ENCODE results near the gene NFIA. TPM values are rescaled to one million over a fixed set of nuclear protein-coding genes. Genes with fewer than 3 reads are reported as not detected.
A peak's percentile ranks its signal among the peaks of the same experiment; 100 is the strongest.

The NFIA gene
- total and polyA plus RNA-seq, 4 experiments from 2014 or later: 5.1 to 7.3 (median 6.7) TPM

DNA sequence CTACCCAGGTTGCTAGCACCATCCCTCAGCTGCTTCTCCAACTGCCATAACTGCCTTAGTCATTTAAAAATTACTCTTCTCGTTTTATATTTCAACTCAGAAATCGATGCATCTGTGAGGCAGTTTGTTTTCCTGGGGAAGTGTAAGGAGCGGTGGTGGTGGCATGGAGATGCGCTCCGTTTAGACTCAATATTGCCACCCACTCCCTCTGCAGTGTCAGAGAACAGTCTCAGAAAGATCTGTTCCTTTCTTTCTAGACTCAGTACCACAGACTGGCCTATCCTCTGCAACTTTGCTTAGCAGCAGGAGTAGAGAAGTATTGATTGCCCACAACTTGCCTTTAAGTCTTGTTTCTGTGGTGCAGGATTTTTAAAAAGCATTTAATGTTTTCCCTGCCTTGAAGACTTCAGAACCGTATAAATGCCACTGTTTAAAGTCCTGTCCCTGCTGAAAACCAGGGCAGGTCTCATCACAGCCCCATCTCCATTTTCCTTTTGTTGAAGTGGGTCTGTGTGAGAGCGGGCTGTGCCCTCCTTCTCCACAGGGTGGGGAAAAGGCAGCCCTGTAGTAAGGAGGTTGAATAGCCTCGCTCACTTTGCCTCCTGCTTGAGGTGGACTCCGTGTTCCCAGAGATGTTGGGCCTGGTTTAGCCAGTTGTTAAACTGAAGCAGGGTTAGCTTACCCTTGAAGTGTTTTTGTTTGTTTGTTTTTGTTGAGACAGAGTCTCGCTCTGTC is 105.2 kb downstream of the NFIA start:
- intact Hi-C loops (cut with micrococcal nuclease): no loop called here
- Mint-ChIP-seq H3K4me1 (peaks cover 0 to 3% (median under 1%) of the 10 kb centered on the region in 4 donors), H3K9me3 (no peaks in the 10 kb centered on the region), H3K27me3 (no peaks in the 10 kb centered on the region), H3K36me3 (no peaks in the 10 kb centered on the region), H3K4me3 (no peak overlapping the region), H3K27ac (no peak overlapping the region)
- Histone ChIP-seq H3K36me3 (ENCODE audit: insufficient read depth, low read length) (no peaks in the 10 kb centered on the region), H3K27me3 (ENCODE audit: insufficient read depth, low read length) (no peaks in the 10 kb centered on the region), H3K4me3 (ENCODE audit: low read length in 2 of 2) (no peak overlapping the region), H3K27ac (ENCODE audit: low read depth, low read length) (no peak overlapping the region), H3K4me1 (ENCODE audit: insufficient read depth, low read length) (no peaks in the 10 kb centered on the region), H3K9me3 (ENCODE audit: control insufficient read depth in 1 of 2, low read length in 2 of 2) (no peaks in the 10 kb centered on the region)
- ChIA-PET CTCF (ENCODE audit: partially characterized antibody) (no interaction called here), POLR2A (ENCODE audit: partially characterized antibody) (no interaction called here)
- DNase-seq: no peak

GRCh38 chr1:61190153-61190552 is 107.8 kb downstream of the NFIA start:
- H3K36me3 ChIP-seq (ENCODE audit: insufficient read depth, low read length): no peaks in the 10 kb centered on the region
- intact Hi-C loops (cut with micrococcal nuclease): no loop called here
- CTCF ChIA-PET (ENCODE audit: partially characterized antibody): no interaction called here
- Mint-ChIP-seq H3K27ac (no peak overlapping the region), H3K36me3 (no peaks in the 10 kb centered on the region), H3K4me1 (no peaks in the 10 kb centered on the region), H3K4me3 (no peak overlapping the region), H3K27me3 (no peaks in the 10 kb centered on the region), H3K9me3 (no peaks in the 10 kb centered on the region)
- no peak for DNase-seq
- H3K9me3 ChIP-seq (ENCODE audit: control insufficient read depth in 1 of 2, low read length in 2 of 2): no peaks in the 10 kb centered on the region
- POLR2A ChIA-PET (ENCODE audit: partially characterized antibody): no interaction called here
- H3K27me3 ChIP-seq (ENCODE audit: insufficient read depth, low read length): no peaks in the 10 kb centered on the region
- no peak overlapping the region for H3K27ac ChIP-seq (ENCODE audit: low read depth, low read length)
- H3K4me1 ChIP-seq (ENCODE audit: insufficient read depth, low read length): no peaks in the 10 kb centered on the region
- no peak overlapping the region for H3K4me3 ChIP-seq (ENCODE audit: low read length in 2 of 2)

DNA sequence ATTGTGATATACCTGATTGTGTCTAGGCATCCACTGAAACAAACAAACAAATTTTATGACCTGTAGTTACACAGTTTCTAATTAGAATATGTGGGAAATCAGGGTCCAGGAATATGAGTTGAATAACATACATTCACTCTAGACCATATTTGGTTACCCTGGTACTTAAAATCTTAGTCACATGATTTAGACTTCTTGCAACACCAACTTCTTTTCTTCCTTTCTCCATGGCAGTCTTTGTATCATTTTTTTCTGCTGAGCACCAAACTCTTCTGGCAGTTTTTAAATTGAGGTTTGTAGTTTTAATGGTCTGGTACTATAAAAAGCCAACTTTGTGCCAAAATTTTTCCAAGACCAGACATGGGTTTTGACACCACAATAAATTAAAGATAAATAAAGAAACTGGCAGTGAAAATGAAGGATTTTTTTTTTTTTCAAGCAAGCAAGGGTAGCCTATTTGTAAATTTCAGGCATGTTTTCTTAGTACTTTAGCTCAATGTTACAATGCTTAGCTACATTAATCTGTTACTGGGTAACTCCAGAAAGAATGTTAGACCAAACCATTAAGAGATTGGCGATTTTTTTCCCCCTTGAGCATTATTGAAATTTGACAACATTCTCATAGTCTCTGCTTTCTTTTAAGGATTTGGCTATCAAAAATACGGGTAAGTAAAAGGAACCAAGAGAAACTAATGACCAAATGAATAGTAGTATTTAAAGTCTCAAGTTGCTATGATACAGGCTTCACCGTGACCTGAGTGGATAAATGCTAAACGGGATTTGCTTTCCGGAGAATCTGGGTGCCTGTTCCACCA is 108.5 kb downstream of the NFIA start:
- CTCF ChIA-PET (ENCODE audit: partially characterized antibody): no interaction called here
- Mint-ChIP-seq H3K27ac (peak overlapping the region in 1 of 7 donors; percentile 29), H3K27me3 (no peaks in the 10 kb centered on the region), H3K4me3 (no peak overlapping the region), H3K36me3 (no peaks in the 10 kb centered on the region), H3K9me3 (no peaks in the 10 kb centered on the region), H3K4me1 (no peaks in the 10 kb centered on the region)
- Histone ChIP-seq H3K9me3 (ENCODE audit: control insufficient read depth in 1 of 2, low read length in 2 of 2) (no peaks in the 10 kb centered on the region), H3K4me1 (ENCODE audit: insufficient read depth, low read length) (no peaks in the 10 kb centered on the region), H3K4me3 (ENCODE audit: low read length in 2 of 2) (no peak overlapping the region), H3K36me3 (ENCODE audit: insufficient read depth, low read length) (no peaks in the 10 kb centered on the region), H3K27me3 (ENCODE audit: insufficient read depth, low read length) (no peaks in the 10 kb centered on the region), H3K27ac (ENCODE audit: low read depth, low read length) (no peak overlapping the region)
- intact Hi-C loops (cut with micrococcal nuclease): no loop called here
- POLR2A ChIA-PET (ENCODE audit: partially characterized antibody): no interaction called here
- no peak for DNase-seq

DNA sequence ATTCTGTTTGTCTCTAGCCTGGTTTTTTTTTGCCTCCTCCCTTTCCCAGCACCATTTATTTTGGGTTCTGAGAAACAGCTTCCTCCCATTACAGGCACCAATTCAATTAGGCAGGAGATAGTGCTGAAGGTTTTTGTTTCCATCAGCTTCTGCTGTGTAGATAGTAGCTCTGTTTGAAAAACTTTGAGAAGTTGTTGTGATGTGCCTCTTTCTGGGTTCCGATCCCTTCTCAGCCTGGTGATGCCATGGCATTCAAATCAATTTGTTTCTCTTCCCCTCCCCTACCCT is 109.0 kb downstream of the NFIA start:
- H3K27ac Mint-ChIP-seq: peak overlapping the region in 2 of 7 donors; percentile 3 to 29
- H3K9me3 Mint-ChIP-seq: no peaks in the 10 kb centered on the region
- no peaks in the 10 kb centered on the region for H3K27me3 ChIP-seq (ENCODE audit: insufficient read depth, low read length)
- no peak for DNase-seq
- no peaks in the 10 kb centered on the region for H3K27me3 Mint-ChIP-seq
- no peaks in the 10 kb centered on the region for H3K4me1 ChIP-seq (ENCODE audit: insufficient read depth, low read length)
- ChIA-PET CTCF (ENCODE audit: partially characterized antibody) (no interaction called here), POLR2A (ENCODE audit: partially characterized antibody) (no interaction called here)
- no peak overlapping the region for H3K4me3 Mint-ChIP-seq
- H3K4me3 ChIP-seq (ENCODE audit: low read length in 2 of 2): no peak overlapping the region
- intact Hi-C loops (cut with micrococcal nuclease): no loop called here
- H3K9me3 ChIP-seq (ENCODE audit: control insufficient read depth in 1 of 2, low read length in 2 of 2): no peaks in the 10 kb centered on the region
- H3K4me1 Mint-ChIP-seq: no peaks in the 10 kb centered on the region
- H3K36me3 ChIP-seq (ENCODE audit: insufficient read depth, low read length): no peaks in the 10 kb centered on the region
- H3K36me3 Mint-ChIP-seq: no peaks in the 10 kb centered on the region
- H3K27ac ChIP-seq (ENCODE audit: low read depth, low read length): no peak overlapping the region

- H3K4me3 Mint-ChIP-seq: no peak overlapping the region
- CTCF ChIA-PET (ENCODE audit: partially characterized antibody): no interaction called here
- Histone ChIP-seq H3K9me3 (ENCODE audit: control insufficient read depth in 1 of 2, low read length in 2 of 2) (no peaks in the 10 kb centered on the region), H3K27ac (ENCODE audit: low read depth, low read length) (no peak overlapping the region), H3K4me1 (ENCODE audit: insufficient read depth, low read length) (no peaks in the 10 kb centered on the region), H3K4me3 (ENCODE audit: low read length in 2 of 2) (no peak overlapping the region), H3K36me3 (ENCODE audit: insufficient read depth, low read length) (no peaks in the 10 kb centered on the region), H3K27me3 (ENCODE audit: insufficient read depth, low read length) (no peaks in the 10 kb centered on the region)
- no peaks in the 10 kb centered on the region for H3K4me1 Mint-ChIP-seq
- POLR2A ChIA-PET (ENCODE audit: partially characterized antibody): no interaction called here
- no peak overlapping the region for H3K27ac Mint-ChIP-seq
- intact Hi-C loops (cut with micrococcal nuclease): no loop called here
- no peaks in the 10 kb centered on the region for H3K9me3 Mint-ChIP-seq
- no peaks in the 10 kb centered on the region for H3K36me3 Mint-ChIP-seq
- no peak for DNase-seq
- H3K27me3 Mint-ChIP-seq: no peaks in the 10 kb centered on the region
Observed at GRCh38 chr1:61192663-61193330, 110.4 kb downstream of the NFIA start.

DNA sequence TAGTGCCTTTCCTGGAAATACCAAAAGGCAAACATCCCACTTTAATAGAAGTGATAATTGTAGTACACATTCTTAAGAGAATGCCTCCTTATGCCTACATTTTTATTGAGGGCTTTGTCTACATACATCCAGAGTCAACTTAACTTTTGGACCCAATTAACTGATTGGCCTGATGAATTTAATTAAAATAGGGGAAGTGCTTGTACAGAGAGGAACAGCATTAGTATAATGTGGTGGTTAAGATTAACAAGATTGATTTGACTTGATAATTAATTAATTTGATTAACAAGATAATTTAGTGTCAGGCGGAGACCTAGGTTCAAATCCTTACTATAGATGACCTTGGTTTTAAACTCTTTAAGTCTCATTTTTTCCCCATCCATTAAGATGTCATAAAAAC is 111.4 kb downstream of the NFIA start:
- Histone ChIP-seq H3K36me3 (ENCODE audit: insufficient read depth, low read length) (no peaks in the 10 kb centered on the region), H3K9me3 (ENCODE audit: control insufficient read depth in 1 of 2, low read length in 2 of 2) (no peaks in the 10 kb centered on the region), H3K4me1 (ENCODE audit: insufficient read depth, low read length) (no peaks in the 10 kb centered on the region), H3K4me3 (ENCODE audit: low read length in 2 of 2) (no peak overlapping the region), H3K27me3 (ENCODE audit: insufficient read depth, low read length) (no peaks in the 10 kb centered on the region), H3K27ac (ENCODE audit: low read depth, low read length) (no peak overlapping the region)
- Mint-ChIP-seq H3K27me3 (peaks cover 0 to under 1% of the 10 kb centered on the region in 2 donors), H3K4me1 (no peaks in the 10 kb centered on the region), H3K9me3 (no peaks in the 10 kb centered on the region), H3K4me3 (no peak overlapping the region), H3K36me3 (no peaks in the 10 kb centered on the region), H3K27ac (no peak overlapping the region)
- no peak for DNase-seq
- POLR2A ChIA-PET (ENCODE audit: partially characterized antibody): no interaction called here
- CTCF ChIA-PET (ENCODE audit: partially characterized antibody): no interaction called here
- intact Hi-C loops (cut with micrococcal nuclease): no loop called here

DNA sequence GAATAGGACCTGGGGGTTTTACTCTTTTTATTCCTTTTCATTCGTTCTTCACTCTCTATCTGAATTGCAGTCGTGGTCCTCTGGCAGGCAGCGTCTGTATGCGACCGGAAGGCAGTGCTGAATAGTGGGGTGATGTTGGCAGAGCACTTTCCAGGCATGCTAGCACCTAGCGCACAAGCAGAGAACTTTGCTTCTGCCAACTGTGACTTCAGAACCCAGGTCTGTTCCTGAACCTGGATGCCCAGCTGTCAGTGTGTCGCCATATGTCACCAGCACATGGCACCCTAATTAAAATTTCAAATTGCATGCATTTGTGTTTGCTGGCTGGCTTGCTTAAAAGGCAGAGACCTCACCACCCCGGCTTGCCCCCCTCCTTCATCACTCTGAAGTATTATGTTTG is 116.2 kb downstream of the NFIA start:
- H3K27ac Mint-ChIP-seq: no peak overlapping the region
- POLR2A ChIA-PET (ENCODE audit: partially characterized antibody): no interaction called here
- peaks cover 0 to 1% of the 10 kb centered on the region in 2 donors for H3K27me3 Mint-ChIP-seq
- no peaks in the 10 kb centered on the region for H3K27me3 ChIP-seq (ENCODE audit: insufficient read depth, low read length)
- H3K4me1 Mint-ChIP-seq: no peaks in the 10 kb centered on the region
- DNase-seq: no peak
- intact Hi-C loops (cut with micrococcal nuclease): no loop called here
- H3K36me3 ChIP-seq (ENCODE audit: insufficient read depth, low read length): no peaks in the 10 kb centered on the region
- H3K9me3 Mint-ChIP-seq: no peaks in the 10 kb centered on the region
- H3K9me3 ChIP-seq (ENCODE audit: control insufficient read depth in 1 of 2, low read length in 2 of 2): no peaks in the 10 kb centered on the region
- H3K36me3 Mint-ChIP-seq: no peaks in the 10 kb centered on the region
- no peak overlapping the region for H3K4me3 ChIP-seq (ENCODE audit: low read length in 2 of 2)
- no peak overlapping the region for H3K4me3 Mint-ChIP-seq
- CTCF ChIA-PET (ENCODE audit: partially characterized antibody): no interaction called here
- no peak overlapping the region for H3K27ac ChIP-seq (ENCODE audit: low read depth, low read length)
- H3K4me1 ChIP-seq (ENCODE audit: insufficient read depth, low read length): no peaks in the 10 kb centered on the region

Measured in CD4-positive, alpha-beta memory T cell (primary cell).